PFSK-1 (cell line): Measurements from ENCODE around the gene BRAF.

Experiments used
- FOXP2 ChIP-seq: optimal IDR thresholded peaks from 2 replicates; pipeline ENCODE3; 2011; ENCODE audit warnings: borderline replicate concordance, control low read depth, inconsistent platforms; ENCODE audit not compliant: insufficient read depth; ENCODE audit errors: extremely low read length, extremely low read depth
- POLR2AphosphoS5 ChIP-seq: IDR thresholded peaks from 2 replicates; pipeline ENCODE4 v1.6.1; 2012; ENCODE audit warnings: low read depth, mild to moderate bottlenecking, control low read depth, low read length, moderate library complexity
- SIN3A ChIP-seq: IDR thresholded peaks from 2 replicates; pipeline ENCODE4 v1.6.1; 2012; ENCODE audit warnings: mild to moderate bottlenecking, low read length, moderate library complexity, borderline replicate concordance; ENCODE audit not compliant: insufficient read depth
- TAF1 ChIP-seq: IDR thresholded peaks from 2 replicates; pipeline ENCODE4 v1.6.1; 2012; ENCODE audit warnings: low read length, control low read depth, borderline replicate concordance; ENCODE audit not compliant: insufficient read depth
- TF ChIP-seq, protein P1 (sequence below), 2 experiments: IDR thresholded peaks; 2 replicates each; pipeline versions ENCODE4 v1.6.1 to v1.8.0; 2011 to 2012; ENCODE audit warnings: low read depth in 2 of 2, low read length in 2 of 2, control low read depth in 1 of 2, inconsistent platforms in 1 of 2, mild to moderate bottlenecking in 1 of 2, moderate library complexity in 1 of 2; ENCODE audit not compliant: insufficient read depth in 1 of 2

Gene BRAF

DNA sequence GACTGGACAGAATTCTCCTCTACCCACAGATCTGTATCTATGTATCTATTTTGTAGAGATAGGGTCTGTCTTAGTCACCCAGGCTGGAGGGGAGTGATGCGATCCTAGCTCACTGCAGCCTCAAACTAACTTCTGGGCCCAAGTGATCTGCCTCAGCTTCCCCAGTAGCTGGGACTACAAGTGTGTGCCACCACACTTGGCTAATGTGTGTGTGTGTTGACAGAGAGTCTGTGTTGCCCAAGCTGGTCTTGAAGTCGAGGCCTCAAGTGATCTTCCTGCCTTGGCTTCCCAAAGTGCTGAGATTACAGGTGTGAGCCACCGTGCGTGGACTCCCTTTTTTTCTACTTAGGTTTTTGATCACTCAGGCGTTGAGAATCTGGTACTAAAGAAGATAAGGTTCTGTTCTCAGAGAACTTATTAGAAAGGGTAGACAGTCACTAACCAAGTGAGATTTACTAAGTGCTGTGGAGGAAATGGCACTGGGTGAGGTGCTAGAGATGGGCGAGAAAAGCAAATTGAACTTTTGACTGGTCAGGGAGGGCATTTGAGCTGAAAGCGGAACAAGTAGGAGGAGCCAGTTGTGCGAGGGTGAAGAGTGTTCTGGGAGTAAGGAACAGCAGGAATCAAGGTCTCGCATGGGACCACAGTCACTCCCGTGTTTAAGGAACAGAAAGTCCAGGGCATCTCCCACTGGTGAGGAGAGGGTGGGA, 210.2 kb downstream of the BRAF start:
- TF ChIP-seq, protein P1, sequence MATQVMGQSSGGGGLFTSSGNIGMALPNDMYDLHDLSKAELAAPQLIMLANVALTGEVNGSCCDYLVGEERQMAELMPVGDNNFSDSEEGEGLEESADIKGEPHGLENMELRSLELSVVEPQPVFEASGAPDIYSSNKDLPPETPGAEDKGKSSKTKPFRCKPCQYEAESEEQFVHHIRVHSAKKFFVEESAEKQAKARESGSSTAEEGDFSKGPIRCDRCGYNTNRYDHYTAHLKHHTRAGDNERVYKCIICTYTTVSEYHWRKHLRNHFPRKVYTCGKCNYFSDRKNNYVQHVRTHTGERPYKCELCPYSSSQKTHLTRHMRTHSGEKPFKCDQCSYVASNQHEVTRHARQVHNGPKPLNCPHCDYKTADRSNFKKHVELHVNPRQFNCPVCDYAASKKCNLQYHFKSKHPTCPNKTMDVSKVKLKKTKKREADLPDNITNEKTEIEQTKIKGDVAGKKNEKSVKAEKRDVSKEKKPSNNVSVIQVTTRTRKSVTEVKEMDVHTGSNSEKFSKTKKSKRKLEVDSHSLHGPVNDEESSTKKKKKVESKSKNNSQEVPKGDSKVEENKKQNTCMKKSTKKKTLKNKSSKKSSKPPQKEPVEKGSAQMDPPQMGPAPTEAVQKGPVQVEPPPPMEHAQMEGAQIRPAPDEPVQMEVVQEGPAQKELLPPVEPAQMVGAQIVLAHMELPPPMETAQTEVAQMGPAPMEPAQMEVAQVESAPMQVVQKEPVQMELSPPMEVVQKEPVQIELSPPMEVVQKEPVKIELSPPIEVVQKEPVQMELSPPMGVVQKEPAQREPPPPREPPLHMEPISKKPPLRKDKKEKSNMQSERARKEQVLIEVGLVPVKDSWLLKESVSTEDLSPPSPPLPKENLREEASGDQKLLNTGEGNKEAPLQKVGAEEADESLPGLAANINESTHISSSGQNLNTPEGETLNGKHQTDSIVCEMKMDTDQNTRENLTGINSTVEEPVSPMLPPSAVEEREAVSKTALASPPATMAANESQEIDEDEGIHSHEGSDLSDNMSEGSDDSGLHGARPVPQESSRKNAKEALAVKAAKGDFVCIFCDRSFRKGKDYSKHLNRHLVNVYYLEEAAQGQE (IDR thresholded peaks at IDR 0.05; ENCODE audit: insufficient read depth in 1 of 2, low read depth in 2 of 2, low read length in 2 of 2): no peak
- TF ChIP-seq TAF1 (no peak), POLR2AphosphoS5 (no peak), FOXP2 (no peak), SIN3A (no peak)

DNA sequence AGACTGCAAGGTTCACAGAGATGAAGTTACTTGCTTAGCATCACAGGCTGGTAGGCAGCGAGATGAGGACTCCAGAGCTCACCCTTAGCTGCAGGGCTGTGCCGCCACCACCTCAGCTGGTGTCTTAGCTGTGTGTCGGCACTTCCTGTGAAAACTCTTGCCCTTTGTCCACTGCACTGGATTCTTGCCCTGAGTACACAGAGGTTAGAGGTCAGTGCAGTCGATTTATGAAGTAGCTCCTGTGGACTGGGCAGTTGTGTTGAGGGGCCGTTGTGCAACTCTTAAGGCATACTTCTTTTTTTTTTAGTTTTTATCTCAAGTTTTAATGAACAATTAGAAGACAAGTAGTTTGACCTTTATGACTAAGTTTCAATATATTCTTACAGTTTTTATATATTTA, 217.6 kb downstream of the BRAF start:
- TF ChIP-seq, protein P1 (IDR thresholded peaks at IDR 0.05; ENCODE audit: insufficient read depth in 1 of 2, low read depth in 2 of 2, low read length in 2 of 2): no peak
- no peak for TF ChIP-seq FOXP2
- no peak for TF ChIP-seq POLR2AphosphoS5
- no peak for TF ChIP-seq TAF1
- no peak for TF ChIP-seq SIN3A

DNA sequence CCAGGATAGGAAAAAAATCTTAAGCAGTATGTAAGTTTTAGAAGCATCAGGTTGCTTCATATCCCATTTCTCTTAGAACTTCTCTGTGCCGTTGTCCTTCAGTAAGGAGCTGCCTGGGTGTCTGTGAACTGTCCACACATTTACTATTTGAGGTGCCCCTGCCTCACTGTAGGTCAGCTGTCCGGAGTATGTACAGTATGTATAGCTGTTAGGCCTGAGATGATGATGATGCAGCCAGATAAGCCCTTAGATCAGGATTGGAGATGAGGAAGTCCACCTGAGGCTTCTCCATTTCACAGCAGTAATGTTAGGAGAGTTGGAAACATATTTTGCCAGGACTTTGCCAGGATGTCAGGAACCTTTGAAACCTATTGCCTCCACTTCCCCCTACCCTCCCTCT, 220.5 kb downstream of the BRAF start:
- TF ChIP-seq POLR2AphosphoS5 (no peak), TAF1 (no peak), FOXP2 (no peak), SIN3A (no peak)
- TF ChIP-seq, protein P1 (IDR thresholded peaks at IDR 0.05; ENCODE audit: insufficient read depth in 1 of 2, low read depth in 2 of 2, low read length in 2 of 2): no peak

DNA sequence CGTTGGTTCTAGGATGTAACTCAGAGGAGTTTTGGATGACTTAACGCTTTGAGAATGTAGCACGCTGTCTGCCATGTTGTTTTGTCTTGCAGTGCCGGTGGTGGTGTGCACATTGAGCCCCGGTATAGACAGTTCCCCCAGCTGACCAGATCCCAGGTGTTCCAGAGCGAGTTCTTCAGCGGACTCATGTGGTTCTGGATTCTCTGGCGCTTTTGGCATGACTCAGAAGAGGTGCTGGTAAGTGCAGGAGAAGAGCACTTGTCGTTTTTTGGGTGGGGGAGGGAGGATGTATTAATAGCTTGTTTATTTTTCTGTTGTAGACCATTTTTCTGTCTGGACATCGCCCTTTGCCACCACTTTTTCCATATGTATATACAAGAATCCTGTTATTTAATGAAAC, 222.0 kb downstream of the BRAF start:
- TF ChIP-seq TAF1 (no peak), FOXP2 (no peak), SIN3A (no peak), POLR2AphosphoS5 (no peak)
- TF ChIP-seq, protein P1 (IDR thresholded peaks at IDR 0.05; ENCODE audit: insufficient read depth in 1 of 2, low read depth in 2 of 2, low read length in 2 of 2): no peak
